H1 (cell line): ENCODE measurements around the gene RADIL. TPM values are rescaled to one million over a fixed set of nuclear protein-coding genes. Genes with fewer than 3 reads are reported as not detected.

ENCODE experiments used
- CTCF ChIA-PET: fragments of 300-600 bp; sonication (Branson Sonifier 250); formaldehyde crosslinking; loops from one replicate; lab custom pipeline; 2021; ENCODE audit not compliant: partially characterized antibody; lab: Charles Lee
- POLR2A ChIA-PET: fragments of 300-600 bp; sonication (Branson Sonifier 250); formaldehyde crosslinking; loops from one replicate; lab custom pipeline; 2021; ENCODE audit warnings: inconsistent platforms; ENCODE audit not compliant: partially characterized antibody; lab: Charles Lee
- DNase-seq, 2 experiments: peaks; one replicate each; pipeline versions ENCODE4 v3.0.0 to v3.0.0-alpha.2; 2010 to 2022; ENCODE audit warnings: low spot score in 2 of 2, low read depth in 1 of 2, mixed read lengths in 1 of 2
- FAIRE-seq: peaks from 2 replicates; lab custom pipeline; 2011; peaks lifted over from hg19 to GRCh38; lab: Jason Lieb, UNC
- H2AFZ ChIP-seq: 2 replicates; pipeline ENCODE4 v1.8.1; 2012; ENCODE audit warnings: low read length, inconsistent platforms
- H2AK5ac ChIP-seq: 2 replicates; pipeline ENCODE4 v1.6.1; 2013; ENCODE audit warnings: low read depth, low read length
- H2BK120ac ChIP-seq: replicated peaks from 2 replicates; pipeline ENCODE3; 2013; ENCODE audit warnings: low read depth, low read length, inconsistent platforms
- H2BK12ac ChIP-seq: 2 replicates; pipeline ENCODE4 v1.6.1; 2013; ENCODE audit warnings: low read depth, low read length
- H2BK15ac ChIP-seq: 2 replicates; pipeline ENCODE4 v1.6.1; 2013; ENCODE audit warnings: low read length
- H2BK20ac ChIP-seq: 2 replicates; pipeline ENCODE4 v1.6.1; 2013; ENCODE audit warnings: low read length
- H2BK5ac ChIP-seq: 2 replicates; pipeline ENCODE4 v1.6.1; 2013; ENCODE audit warnings: low read depth, low read length
- H3K14ac ChIP-seq: 2 replicates; pipeline ENCODE4 v1.6.1; 2013; ENCODE audit warnings: inconsistent platforms; ENCODE audit not compliant: insufficient read length
- H3K18ac ChIP-seq: 2 replicates; pipeline ENCODE4 v1.6.1; 2013; ENCODE audit warnings: low read length; ENCODE audit errors: extremely low read depth
- H3K23ac ChIP-seq: 2 replicates; pipeline ENCODE4 v1.6.1; 2013; ENCODE audit warnings: inconsistent platforms; ENCODE audit not compliant: insufficient read length
- H3K23me2 ChIP-seq: 2 replicates; pipeline ENCODE4 v1.6.1; 2013; ENCODE audit warnings: low read depth, low read length
- H3K27ac ChIP-seq: 2 replicates; pipeline ENCODE4 v1.6.1; 2011; ENCODE audit warnings: low read depth, low read length, inconsistent platforms
- H3K27me3 ChIP-seq, 4 experiments: replicated peaks in 1 of 4; 1 replicate in 1 of 4; 2 replicates in 3 of 4; pipeline versions ENCODE4 v1.6.1 to v1.8.1; 2011 to 2013; ENCODE audit warnings: low read length in 3 of 4, mild to moderate bottlenecking in 3 of 4, inconsistent platforms in 2 of 4, mixed read lengths in 2 of 4, moderate library complexity in 1 of 4; ENCODE audit not compliant: control insufficient read depth in 3 of 4, insufficient read depth in 3 of 4; ENCODE audit errors: extremely low read depth in 1 of 4
- H3K36me3 ChIP-seq, 4 experiments: 2 replicates each; pipeline versions ENCODE4 v1.6.1 to v1.8.1; 2011 to 2013; ENCODE audit warnings: mild to moderate bottlenecking in 4 of 4, low read length in 3 of 4, moderate library complexity in 2 of 4, control low read depth in 1 of 4, inconsistent platforms in 1 of 4; ENCODE audit not compliant: insufficient read depth in 4 of 4, control insufficient read depth in 2 of 4
- H3K4ac ChIP-seq: replicated peaks from 2 replicates; pipeline ENCODE3; 2013; ENCODE audit warnings: low read length, low read depth, mixed read lengths, inconsistent platforms; ENCODE audit not compliant: insufficient read length
- H3K4me1 ChIP-seq, 4 experiments: replicated peaks in 1 of 4; 1 replicate in 1 of 4; 2 replicates in 3 of 4; pipeline versions ENCODE4 v1.6.1 to v1.8.1; 2011 to 2013; ENCODE audit warnings: low read length in 3 of 4, inconsistent platforms in 2 of 4, mixed read lengths in 1 of 4; ENCODE audit not compliant: insufficient read depth in 4 of 4, control insufficient read depth in 3 of 4
- H3K4me2 ChIP-seq, 2 experiments: 2 replicates each; pipeline versions ENCODE4 v1.6.1 to v1.8.1; 2011 to 2013; ENCODE audit warnings: low read depth in 2 of 2, low read length in 2 of 2, control low read depth in 1 of 2, inconsistent platforms in 1 of 2, mild to moderate bottlenecking in 1 of 2; ENCODE audit not compliant: insufficient read depth in 1 of 2
- H3K4me3 ChIP-seq, 4 experiments: fragments of 200-600, 300-600 bp in 1 of 4; sonication (generic), shearing (Covaris generic), sonication (Bioruptor Twin) in 1 of 4; 2 replicates each; pipeline versions ENCODE4 v1.5.1 to v1.8.1; 2011 to 2016; ENCODE audit warnings: low read length in 4 of 4, low read depth in 3 of 4, control low read depth in 2 of 4, inconsistent platforms in 2 of 4, mild to moderate bottlenecking in 2 of 4, mixed read lengths in 1 of 4, moderate library complexity in 1 of 4; ENCODE audit not compliant: insufficient read depth in 2 of 4; ENCODE audit errors: extremely low read depth in 1 of 4
- H3K56ac ChIP-seq: replicated peaks from 2 replicates; pipeline ENCODE3; 2013; ENCODE audit warnings: low read depth, mild to moderate bottlenecking, mixed read lengths, low read length, inconsistent platforms; ENCODE audit not compliant: insufficient read length
- H3K79me1 ChIP-seq: 2 replicates; pipeline ENCODE4 v1.6.1; 2013; ENCODE audit warnings: low read depth, low read length, control low read depth
- H3K79me2 ChIP-seq, 2 experiments: 2 replicates each; pipeline versions ENCODE4 v1.6.1 to v1.8.1; 2012 to 2013; ENCODE audit warnings: low read length in 2 of 2, mild to moderate bottlenecking in 2 of 2, inconsistent platforms in 1 of 2; ENCODE audit not compliant: insufficient read depth in 2 of 2, control insufficient read depth in 1 of 2
- H3K9ac ChIP-seq, 4 experiments: replicated peaks in 1 of 4; 1 replicate in 1 of 4; 2 replicates in 3 of 4; pipeline versions ENCODE4 v1.6.1 to v1.8.1; 2011 to 2013; ENCODE audit warnings: low read depth in 3 of 4, low read length in 3 of 4, control low read depth in 2 of 4, mild to moderate bottlenecking in 2 of 4, moderate library complexity in 2 of 4, inconsistent platforms in 1 of 4; ENCODE audit errors: extremely low read depth in 1 of 4
- H3K9me3 ChIP-seq, 2 experiments: 2 replicates each; pipeline versions ENCODE4 v1.6.1 to v1.8.1; 2012 to 2013; ENCODE audit warnings: mild to moderate bottlenecking in 2 of 2, moderate library complexity in 2 of 2, control low read depth in 1 of 2, inconsistent platforms in 1 of 2, low read depth in 1 of 2, low read length in 1 of 2, mixed read lengths in 1 of 2; ENCODE audit not compliant: insufficient read depth in 2 of 2
- H4K20me1 ChIP-seq, 2 experiments: replicated peaks in 1 of 2; 2 replicates each; pipeline versions ENCODE3 to v1.8.1; 2011 to 2013; ENCODE audit warnings: inconsistent platforms in 2 of 2, low read length in 2 of 2, mild to moderate bottlenecking in 1 of 2; ENCODE audit not compliant: insufficient read depth in 2 of 2, control insufficient read depth in 1 of 2
- H4K5ac ChIP-seq: 2 replicates; pipeline ENCODE4 v1.6.1; 2013; ENCODE audit warnings: low read length, low read depth, mixed read lengths, inconsistent platforms; ENCODE audit not compliant: insufficient read length
- H4K8ac ChIP-seq: 2 replicates; pipeline ENCODE4 v1.8.0; 2013; ENCODE audit warnings: mild to moderate bottlenecking, moderate library complexity, low read length, inconsistent platforms; ENCODE audit not compliant: insufficient read depth; ENCODE audit errors: extremely low read depth
- H4K91ac ChIP-seq: replicated peaks from 2 replicates; pipeline ENCODE3; 2013; ENCODE audit warnings: low read length, mixed read lengths, inconsistent platforms; ENCODE audit not compliant: insufficient read length
- FOSL1 ChIP-seq: IDR thresholded peaks from 2 replicates; pipeline ENCODE4 v1.6.1; 2011; ENCODE audit warnings: mild to moderate bottlenecking, low read depth, low read length, moderate library complexity; ENCODE audit not compliant: insufficient read depth
- JUN ChIP-seq: IDR thresholded peaks from 2 replicates; pipeline ENCODE4 v1.6.1; 2011; ENCODE audit warnings: low read depth, mild to moderate bottlenecking, improper control_type of control experiment, low read length
- NRF1 ChIP-seq: IDR thresholded peaks from 2 replicates; pipeline ENCODE4 v1.6.1; 2011; ENCODE audit warnings: mild to moderate bottlenecking, low read depth, low read length, improper control_type of control experiment
- RFX5 ChIP-seq: IDR thresholded peaks from 2 replicates; pipeline ENCODE4 v1.6.1; 2011; ENCODE audit warnings: low read depth, low read length, improper control_type of control experiment, borderline replicate concordance
- TEAD4 ChIP-seq: IDR thresholded peaks from 2 replicates; pipeline ENCODE4 v1.6.1; 2012; ENCODE audit warnings: low read depth, low read length, inconsistent platforms, mixed read lengths
- YY1 ChIP-seq: IDR thresholded peaks from 2 replicates; pipeline ENCODE4 v1.6.1; 2011; ENCODE audit warnings: low read depth, mild to moderate bottlenecking, low read length
- WGBS, 2 experiments: shearing (Covaris generic) in 1 of 2; methylation state at CpG; one replicate each; pipeline versions ENCODE4 v1.1.6 to v1.1.7; 2013 to 2015; ENCODE audit warnings: low lambda C conversion rate in 2 of 2, mixed read lengths in 2 of 2, inconsistent platforms in 1 of 2, low coverage in 1 of 2, missing lambda C conversion rate in 1 of 2; ENCODE audit not compliant: insufficient replicate concordance in 2 of 2, insufficient coverage in 1 of 2, insufficient read length in 1 of 2; ENCODE audit errors: extremely low coverage in 1 of 2, missing lambda C conversion rate in 1 of 2; 5-methylcytosine and 5-hydroxymethylcytosine counted together
- polyA plus RNA-seq, 7 experiments: library from polyadenylated mRNA; depleted of rRNA in 3 of 7; stranded (reverse) in 5 of 7; unstranded in 2 of 7; fragments of >200 nt in 5 of 7; fragments of 200-250 nt in 2 of 7; gene quantifications; 1 replicate in 5 of 7; 2 replicates in 1 of 7; 4 replicates in 1 of 7; pipeline versions ENCODE4 v1.2.1 to v1.2.3, GENCODE V29; 2011 to 2013; ENCODE audit warnings: missing spikeins in 2 of 7, mixed read lengths in 2 of 7
- total RNA-seq: library from RNA; stranded (reverse); fragmentation: NEBNext Ultra II Directional; extraction: Animal tissue kit (Norgen Biotek cat#: 25700); gene quantifications from 2 replicates; pipeline ENCODE4 v1.2.1, GENCODE V29; 2021

RADIL gene
- total and polyA plus RNA-seq, 2 of the 8 experiments (the other 6 are each of a cell fraction or from before 2014, with no cell fraction given), result 5.0 to 5.4 TPM

DNA sequence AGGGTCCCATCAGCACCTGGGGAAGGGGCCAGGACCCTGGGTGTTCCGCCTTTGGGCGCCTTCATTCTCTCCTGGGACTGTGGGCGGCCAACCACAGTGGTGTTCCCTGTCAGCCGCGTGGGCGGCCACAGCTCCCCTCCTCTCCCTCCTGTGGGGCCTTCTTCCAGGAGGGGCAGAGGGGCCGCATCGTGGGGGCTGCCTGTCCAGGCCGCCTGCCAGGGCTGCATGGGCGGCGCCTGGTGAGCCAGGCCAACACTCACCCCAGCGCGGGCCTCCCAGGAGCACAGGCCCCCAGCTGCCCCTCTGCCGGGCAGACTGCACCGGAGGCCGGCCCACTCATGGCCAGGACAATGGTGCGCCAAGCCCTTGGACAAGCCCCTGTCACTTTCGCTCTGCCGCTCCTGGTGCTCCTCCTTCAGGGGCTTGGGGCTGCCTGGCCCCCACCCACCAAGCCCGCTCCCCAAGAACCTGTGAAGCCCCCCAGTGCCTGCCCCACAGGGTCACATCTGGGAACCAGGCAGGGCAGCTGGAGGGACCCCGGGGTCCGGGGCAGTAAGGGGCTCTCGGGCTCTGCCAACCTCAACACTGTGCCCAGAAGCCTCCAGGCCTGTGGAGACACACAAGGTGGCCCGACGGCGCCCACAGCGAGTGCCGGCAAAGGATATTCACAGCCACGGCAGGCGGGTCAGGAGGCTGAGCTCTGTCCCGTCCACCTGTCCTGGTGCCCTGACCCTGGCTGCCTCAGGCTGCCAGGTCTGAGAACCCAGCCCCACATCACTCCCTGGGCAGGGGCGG is 65.3 kb downstream of the RADIL start:
- no peak overlapping the region for H3K4ac ChIP-seq
- H3K56ac ChIP-seq, result no peak overlapping the region
- H3K79me1 ChIP-seq, result no peaks in the 10 kb centered on the region
- DNase-seq, result no peak
- H3K14ac ChIP-seq, result no peak overlapping the region
- no peak overlapping the region for H2AFZ ChIP-seq
- no peak overlapping the region for H2AK5ac ChIP-seq
- H2BK5ac ChIP-seq, result no peak overlapping the region
- H4K5ac ChIP-seq, result no peak overlapping the region
- H3K4me1 ChIP-seq, result no peaks in the 10 kb centered on the region
- H3K18ac ChIP-seq, result no peak overlapping the region
- no peak overlapping the region for H4K8ac ChIP-seq
- H3K27me3 ChIP-seq, result no peaks in the 10 kb centered on the region
- no peak overlapping the region for H3K9ac ChIP-seq
- no peaks in the 10 kb centered on the region for H3K9me3 ChIP-seq
- H2BK15ac ChIP-seq, result no peak overlapping the region
- no peaks in the 10 kb centered on the region for H3K23me2 ChIP-seq
- CTCF ChIA-PET, result interaction anchor here (1.2 to 4.8 kb wide), 4 partner anchors 12 to 24 kb away, joined by 4 to 59 read pairs (median 20); no protein-coding TSS in a partner anchor
- H2BK20ac ChIP-seq, result no peak overlapping the region
- no peak overlapping the region for H2BK12ac ChIP-seq
- no peak overlapping the region for H3K4me3 ChIP-seq
- no peak overlapping the region for H4K91ac ChIP-seq
- H2BK120ac ChIP-seq, result no peak overlapping the region
- no peaks in the 10 kb centered on the region for H3K79me2 ChIP-seq
- no peak overlapping the region for H3K23ac ChIP-seq
- no peak overlapping the region for H3K4me2 ChIP-seq
- no peak for FAIRE-seq
- WGBS, 2 experiments, result 95% methylated on average over 22 of the region's 32 CpGs; no CpG with 5 or more reads in 1 of the 2 experiments
- POLR2A ChIA-PET, result interaction anchor here (0.7 kb wide), 1 partner anchor 18 kb away, joined by 3 read pairs; no protein-coding TSS in a partner anchor
- no peaks in the 10 kb centered on the region for H3K36me3 ChIP-seq
- no peak overlapping the region for H3K27ac ChIP-seq
- H4K20me1 ChIP-seq, result peaks cover 0 to 2% of the 10 kb centered on the region in 2 experiments
- TF ChIP-seq TEAD4 (no peak), YY1 (no peak), NRF1 (no peak), JUN (no peak), FOSL1 (no peak), RFX5 (no peak)
